Measurements from ENCODE around the gene KCNRG.

- no peak for TF ChIP-seq FOSL2 (IDR thresholded peaks at IDR 0.05; ENCODE audit: borderline replicate concordance, low read depth)
- no peak for TF ChIP-seq CHD2 (IDR thresholded peaks at IDR 0.05; ENCODE audit: low read length, partially characterized antibody)
- TF ChIP-seq CTCF (IDR thresholded peaks at IDR 0.05), result no peak
- no peak for TF ChIP-seq NRF1 (IDR thresholded peaks at IDR 0.05; ENCODE audit: low read depth, low read length)
- TF ChIP-seq POLR2AphosphoS5 (IDR thresholded peaks at IDR 0.05; ENCODE audit: low read depth, low read length), result no peak
- no peak for TF ChIP-seq RFX5 (IDR thresholded peaks at IDR 0.05; ENCODE audit: low read length)
- TF ChIP-seq ELF1 (IDR thresholded peaks at IDR 0.05), result no peak
- TF ChIP-seq JUND (IDR thresholded peaks at IDR 0.05), result no peak
- TF ChIP-seq GATA2 (CRISPR knock-in tag; IDR thresholded peaks at IDR 0.05), result no peak
- no peak for TF ChIP-seq EP300 (IDR thresholded peaks at IDR 0.05; ENCODE audit: borderline replicate concordance in 1 of 2, low read depth in 1 of 2, low read length in 1 of 2)
- no peak for TF ChIP-seq USF2 (IDR thresholded peaks at IDR 0.05; ENCODE audit: borderline replicate concordance, low read depth, low read length)
- no peak for TF ChIP-seq NFIC (IDR thresholded peaks at IDR 0.05; ENCODE audit: borderline replicate concordance)
- TF ChIP-seq USF1 (IDR thresholded peaks at IDR 0.05; ENCODE audit: borderline replicate concordance, low read depth), result no peak
- no peak for TF ChIP-seq YY1 (IDR thresholded peaks at IDR 0.05; ENCODE audit: low read depth)
These were observed 23.0 kb downstream of the KCNRG start for GRCh38 chr13:50038266-50038665.

Data from SK-N-SH (cell line).